ENCODE data around the gene H2BK1.

Gene H2BK1

DNA sequence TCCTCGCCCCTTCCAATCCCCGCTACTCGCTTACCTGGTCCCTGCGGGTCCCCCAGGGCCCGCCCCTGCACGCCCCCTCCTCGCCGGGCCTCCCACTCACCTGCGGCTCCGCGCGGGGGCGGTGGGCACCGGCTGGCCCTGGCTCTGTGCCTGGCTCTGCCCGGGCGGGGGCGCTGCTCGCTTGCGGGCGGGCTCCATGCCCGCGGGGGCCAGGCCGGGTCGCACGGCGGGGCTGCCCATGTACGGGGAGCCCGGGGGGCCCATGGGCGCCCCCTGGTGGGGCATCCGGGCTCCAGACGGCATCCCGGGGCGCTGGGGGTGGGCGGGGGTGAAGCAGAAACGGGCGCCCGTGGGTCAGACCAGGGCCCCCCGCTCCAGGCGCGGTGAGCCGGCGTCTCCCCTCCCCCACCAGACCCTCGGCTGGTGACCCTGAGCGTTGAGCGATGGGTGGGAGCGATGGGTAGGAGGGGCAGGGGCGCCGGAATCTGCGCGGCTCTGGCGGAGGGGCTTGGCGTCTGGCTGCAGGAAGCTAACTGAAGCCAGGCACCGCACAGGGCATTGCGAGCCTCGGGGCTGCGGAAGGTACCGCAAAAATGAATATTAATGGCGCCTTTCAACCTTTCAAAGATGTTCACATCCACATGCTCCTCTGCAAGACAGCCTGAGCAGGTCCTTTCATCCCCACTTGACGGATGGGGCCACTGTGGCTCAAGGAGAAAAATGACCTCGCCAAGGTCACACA, 35.2 kb upstream of the H2BK1 start:
- in situ Hi-C loops (cut with MboI; ENCODE audit: low sequenced_read_pairs) = no loop called here

DNA sequence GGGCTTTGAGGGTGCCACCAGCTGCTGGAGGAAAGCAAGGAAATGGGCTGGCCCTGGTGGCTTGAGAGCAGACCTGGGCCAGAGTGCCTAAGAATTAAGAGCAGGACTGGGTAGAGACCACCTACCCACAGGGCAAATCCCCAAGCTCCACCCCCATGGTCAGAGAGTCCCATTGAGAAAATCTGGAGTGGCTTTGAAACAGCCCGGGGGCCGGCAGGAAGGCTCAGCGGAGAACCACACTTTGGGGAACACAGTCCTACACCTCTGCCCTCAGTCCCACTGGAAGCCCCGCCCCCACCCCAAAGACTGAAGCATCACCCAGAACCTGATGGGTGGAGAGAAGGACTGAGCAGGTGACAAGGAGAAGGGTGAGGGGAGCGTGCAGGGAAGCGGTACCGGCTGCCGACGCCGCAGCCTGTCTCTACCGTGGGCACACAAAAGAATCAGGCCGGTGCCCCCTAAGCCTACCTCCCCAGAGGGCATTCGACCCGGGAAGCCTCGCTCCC, 34.6 kb upstream of the H2BK1 start:
- in situ Hi-C loops (cut with MboI; ENCODE audit: low sequenced_read_pairs) = no loop called here

DNA sequence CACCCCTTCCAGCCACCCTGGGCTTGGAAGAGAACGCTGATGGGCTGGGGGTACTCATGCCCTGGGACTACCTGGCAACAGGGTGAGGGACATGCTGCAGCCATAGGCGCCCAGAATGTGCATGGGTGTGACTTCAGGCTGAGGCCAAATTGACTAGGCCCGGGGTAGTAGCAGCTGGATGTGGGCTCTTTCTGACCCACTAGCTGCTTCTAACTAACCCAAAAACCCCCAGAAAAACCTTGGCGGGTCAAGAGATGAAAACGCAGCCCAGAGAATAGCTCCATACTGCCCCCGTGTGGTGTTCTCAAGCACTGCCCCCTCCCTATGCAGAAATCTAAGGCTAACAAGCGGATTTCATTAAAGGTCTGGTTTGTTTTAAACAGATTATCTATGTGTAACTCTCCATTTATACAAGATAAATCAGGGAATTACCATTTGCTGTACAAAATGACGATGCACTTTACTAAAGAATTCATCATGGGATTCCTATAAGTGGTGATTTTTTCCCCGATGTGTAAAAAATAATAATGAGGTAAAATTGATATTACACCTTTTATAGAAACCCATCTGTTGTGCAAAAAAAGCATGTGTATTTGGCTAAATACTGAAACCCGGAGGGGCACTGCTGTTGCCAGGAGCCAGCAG, 34.0 kb upstream of the H2BK1 start:
- in situ Hi-C loops (cut with MboI; ENCODE audit: low sequenced_read_pairs) = no loop called here

DNA sequence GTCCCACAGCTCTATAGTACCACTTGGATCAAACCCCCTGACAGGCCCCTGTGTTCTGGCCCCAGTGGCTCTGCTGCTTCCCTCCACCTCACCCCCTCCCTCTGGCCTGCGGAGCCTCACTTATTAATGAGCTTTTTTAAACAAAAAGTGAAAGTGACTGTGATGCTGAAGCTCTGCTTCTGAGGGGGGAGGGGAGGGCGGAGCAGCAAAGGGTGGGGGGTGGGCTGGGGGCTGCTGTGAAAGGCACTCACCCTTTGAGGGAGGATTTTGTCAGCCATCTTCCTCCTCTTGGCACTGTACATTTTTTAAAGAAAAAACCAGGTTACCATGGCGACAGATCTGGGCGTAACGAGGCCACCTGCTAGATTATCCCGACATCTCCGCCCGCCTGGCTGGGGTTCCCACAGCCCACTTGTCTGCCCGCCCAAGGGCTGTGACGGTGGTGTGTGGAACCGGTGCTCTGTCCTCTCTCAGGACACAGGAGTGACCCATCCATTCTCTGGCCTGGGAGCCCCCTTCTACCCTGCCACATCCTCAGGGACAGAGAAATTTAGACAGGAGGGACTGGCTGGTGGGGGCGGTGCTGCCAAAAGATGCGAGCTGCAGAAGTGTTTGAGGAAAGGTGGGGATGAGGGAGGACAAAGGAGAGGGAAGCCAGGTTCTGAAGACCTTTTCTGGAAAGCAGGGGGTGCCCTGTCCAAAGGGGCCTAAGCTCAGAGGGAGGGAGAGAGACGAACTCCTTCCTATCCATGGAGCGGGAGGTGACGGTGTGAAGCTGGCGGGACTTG, 33.3 kb upstream of the H2BK1 start:
- in situ Hi-C loops (cut with MboI; ENCODE audit: low sequenced_read_pairs) = no loop called here

DNA sequence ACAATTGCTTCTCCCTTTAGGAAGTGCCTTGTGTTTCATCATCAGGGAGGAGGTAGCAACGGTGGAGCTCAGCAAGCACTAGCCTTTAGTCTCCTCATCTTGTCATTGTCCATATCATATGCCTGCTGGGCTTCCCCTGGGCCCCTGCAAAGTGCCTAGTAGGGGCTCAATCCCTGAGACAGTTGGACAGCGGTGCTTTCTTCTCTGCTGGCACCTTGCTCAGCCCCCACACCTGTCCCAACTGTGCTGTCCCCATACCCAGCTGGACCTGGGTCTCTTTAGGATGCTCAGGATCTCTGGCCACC, 32.7 kb upstream of the H2BK1 start:
- in situ Hi-C loops (cut with MboI; ENCODE audit: low sequenced_read_pairs) = no loop called here

DNA sequence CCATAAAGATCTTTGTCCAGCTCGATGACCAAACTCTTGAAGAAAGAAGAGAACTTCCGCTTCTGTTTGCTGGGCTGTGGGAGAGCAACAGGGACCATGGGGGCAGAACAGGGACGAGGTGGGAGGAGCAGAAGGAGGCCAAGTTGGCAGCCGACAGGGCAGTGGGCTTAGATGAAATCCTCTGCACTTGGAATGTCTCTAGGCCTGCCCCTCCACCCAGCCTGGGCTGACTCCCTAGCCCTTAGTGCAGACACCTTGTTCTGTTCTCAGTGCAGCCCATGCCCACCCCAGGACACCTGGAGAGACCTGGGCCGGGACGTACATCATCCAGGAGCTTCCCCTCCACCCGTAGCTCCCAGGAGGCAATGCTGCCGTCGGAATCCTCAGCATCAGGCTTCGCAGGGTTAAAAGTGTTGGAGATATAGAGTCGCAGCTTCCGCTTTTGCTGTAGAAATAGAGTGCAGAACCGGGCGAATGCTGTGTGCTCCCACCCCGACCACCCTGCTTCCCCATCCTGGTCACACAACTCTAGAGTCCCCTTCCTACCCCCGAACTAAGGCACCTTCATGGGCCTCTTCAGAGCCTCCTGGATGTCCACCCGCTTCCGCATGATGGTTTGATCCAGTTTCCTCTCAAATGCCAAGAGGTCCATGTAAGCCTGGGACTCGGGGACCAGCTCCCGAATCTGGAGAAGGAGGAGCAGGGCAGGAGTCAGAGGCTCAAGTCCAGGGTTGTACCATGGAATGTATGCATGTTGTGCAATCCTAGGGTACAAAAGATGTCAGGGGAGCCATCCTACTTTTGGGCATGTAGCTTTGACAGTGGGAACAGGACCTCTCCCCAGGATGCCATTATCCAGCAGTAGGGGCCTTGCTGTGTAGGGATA, 32.1 kb upstream of the H2BK1 start:
- in situ Hi-C loops (cut with MboI; ENCODE audit: low sequenced_read_pairs) = no loop called here

DNA sequence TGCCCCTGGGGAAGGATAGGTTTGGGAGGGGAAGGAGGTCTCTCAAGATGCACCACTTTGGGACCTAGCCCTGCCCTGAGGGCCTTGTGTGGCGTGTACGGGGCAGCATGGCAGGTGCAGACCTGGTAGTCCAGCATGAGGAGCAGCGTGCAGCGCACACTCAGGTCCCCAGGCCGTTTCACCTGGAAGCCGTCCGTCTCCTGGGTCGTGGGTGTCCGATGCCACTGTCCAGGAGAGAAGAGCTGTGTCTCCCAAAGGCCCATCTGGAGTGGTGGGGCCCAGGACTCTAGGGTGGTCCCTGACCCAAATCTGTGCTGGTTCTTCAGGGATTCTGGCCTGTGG, 31.4 kb upstream of the H2BK1 start:
- in situ Hi-C loops (cut with MboI; ENCODE audit: low sequenced_read_pairs) = no loop called here

DNA sequence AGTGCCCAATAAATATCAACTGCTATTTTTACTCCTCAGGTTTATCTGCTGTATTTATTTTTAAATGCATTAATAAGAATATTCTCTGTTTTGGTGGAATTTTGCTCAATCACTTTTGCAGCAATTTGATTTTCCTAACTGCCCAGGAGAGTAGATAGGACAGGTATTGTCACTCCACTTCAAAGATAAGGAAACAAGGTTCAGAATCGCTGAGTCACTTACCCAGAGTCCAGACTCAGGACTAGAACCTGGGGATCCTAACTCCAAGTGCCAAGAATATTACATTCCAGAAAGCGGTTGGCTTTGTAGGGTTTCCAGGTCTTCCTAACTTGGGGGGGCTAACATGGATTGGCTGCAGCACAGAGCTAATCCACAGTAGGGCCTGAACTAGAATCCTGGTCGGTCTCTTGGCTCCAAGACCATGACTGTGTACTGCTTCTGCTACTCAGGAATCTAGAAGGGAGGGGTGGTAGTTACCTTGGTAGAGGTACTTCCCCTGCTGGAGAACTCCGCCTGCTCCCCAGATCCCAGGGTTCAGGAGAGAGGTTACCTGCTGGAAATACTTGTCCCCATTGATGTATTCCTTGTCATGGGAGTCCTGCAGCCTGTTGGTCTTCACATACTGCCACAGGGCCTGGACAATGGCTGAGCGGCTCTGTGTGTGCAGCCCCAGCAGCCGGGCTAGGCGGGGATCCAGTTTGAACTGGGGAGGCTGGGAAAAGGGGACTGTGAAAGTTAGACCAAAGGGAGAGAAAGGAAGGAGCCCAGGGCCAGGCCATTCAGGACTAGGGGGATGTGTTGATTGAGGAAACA, 30.9 kb upstream of the H2BK1 start:
- in situ Hi-C loops (cut with MboI; ENCODE audit: low sequenced_read_pairs) = no loop called here

DNA sequence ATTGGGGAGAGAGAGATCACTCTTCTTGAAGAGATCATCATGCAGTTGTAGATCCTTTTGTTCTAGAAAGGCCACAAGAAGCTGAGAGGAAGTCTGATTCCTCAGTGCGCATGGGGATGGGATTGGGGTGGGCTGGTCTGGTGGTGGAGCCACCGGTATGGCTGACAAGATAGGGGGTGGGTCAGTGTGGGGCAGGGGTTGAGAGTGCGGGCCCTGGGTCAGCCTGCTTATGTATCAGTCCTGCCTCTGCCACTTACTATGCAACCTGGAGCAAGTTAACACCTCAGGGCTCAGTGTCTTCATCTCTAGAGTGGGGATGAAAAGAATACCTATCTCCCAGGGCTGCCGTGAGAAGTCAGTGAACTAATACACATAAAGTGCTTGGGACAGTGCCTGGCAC, 30.2 kb upstream of the H2BK1 start:
- in situ Hi-C loops (cut with MboI; ENCODE audit: low sequenced_read_pairs) = no loop called here

DNA sequence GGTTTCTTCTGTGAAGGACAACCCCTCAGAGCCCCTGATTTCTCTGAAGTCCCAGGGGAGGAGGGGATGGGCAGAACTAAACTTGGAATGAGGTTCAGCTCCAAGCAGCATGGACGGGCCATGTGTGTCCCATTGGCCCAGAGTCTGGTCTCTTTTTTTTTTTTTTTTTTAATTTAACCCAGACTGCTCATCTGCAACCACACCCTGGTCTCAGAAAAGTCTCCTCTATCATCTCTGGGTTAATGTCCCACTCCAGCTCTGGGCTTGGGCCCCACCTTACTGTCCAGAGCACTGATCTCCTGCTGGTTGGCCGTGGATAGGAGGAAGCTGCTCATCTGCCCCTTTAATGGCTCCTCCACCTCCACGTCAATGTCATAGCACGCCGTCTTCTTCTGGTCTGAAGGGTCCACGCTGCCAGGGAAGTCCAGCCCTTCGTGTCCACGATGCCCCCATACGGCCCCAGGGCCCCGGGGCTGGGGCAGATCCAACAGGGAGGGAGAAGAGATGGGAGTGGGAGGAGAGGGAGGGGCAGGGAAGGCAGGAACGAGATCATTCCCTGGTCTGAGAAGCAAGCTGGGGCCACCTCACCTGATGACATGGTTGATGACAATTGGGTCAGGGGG, 29.7 kb upstream of the H2BK1 start:
- in situ Hi-C loops (cut with MboI; ENCODE audit: low sequenced_read_pairs) = no loop called here

DNA sequence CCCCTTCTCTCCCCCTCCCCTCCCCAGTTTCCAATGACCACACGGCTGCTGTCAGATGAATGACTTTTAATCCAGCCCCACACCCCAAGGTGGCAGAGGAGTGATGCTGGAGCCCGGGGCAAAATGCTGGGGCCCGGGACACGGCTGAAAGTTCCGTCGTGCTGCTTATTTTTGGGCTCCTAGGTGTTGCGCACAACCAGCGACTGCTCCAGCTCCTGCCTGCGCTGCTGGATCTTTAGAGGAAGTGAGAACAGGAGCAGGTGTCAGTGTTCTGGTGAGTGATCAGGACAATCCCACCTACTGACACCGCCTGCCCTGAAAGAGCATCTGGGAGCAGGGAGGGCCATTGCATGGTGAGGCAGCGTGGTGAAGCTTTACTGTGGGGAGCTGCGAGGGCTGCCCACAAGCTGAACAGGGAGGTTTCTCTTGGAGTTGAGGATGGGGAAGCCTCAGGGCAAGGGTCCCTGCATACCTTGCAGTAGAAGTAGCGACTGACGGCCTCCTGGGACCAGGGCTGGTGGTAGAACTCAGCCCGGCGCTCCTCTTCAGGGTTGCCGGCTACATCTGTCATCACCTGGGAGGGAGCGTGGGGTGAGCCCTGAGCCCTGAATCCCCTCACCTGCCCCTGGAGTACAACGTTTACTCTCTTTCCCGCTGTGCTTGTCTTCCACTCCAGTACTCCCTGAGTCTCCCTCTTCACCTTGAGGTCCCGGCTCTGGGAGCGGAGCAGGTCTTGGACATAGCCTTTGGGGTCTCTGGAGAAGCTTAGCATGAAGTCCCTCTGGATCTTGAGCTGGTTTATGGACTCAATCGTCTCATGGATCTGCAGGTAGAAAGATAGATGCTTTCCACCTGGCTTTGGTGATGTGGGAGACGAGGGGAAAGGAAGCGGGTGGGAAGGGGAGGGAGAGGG, 28.9 kb upstream of the H2BK1 start:
- in situ Hi-C loops (cut with MboI; ENCODE audit: low sequenced_read_pairs) = no loop called here

DNA sequence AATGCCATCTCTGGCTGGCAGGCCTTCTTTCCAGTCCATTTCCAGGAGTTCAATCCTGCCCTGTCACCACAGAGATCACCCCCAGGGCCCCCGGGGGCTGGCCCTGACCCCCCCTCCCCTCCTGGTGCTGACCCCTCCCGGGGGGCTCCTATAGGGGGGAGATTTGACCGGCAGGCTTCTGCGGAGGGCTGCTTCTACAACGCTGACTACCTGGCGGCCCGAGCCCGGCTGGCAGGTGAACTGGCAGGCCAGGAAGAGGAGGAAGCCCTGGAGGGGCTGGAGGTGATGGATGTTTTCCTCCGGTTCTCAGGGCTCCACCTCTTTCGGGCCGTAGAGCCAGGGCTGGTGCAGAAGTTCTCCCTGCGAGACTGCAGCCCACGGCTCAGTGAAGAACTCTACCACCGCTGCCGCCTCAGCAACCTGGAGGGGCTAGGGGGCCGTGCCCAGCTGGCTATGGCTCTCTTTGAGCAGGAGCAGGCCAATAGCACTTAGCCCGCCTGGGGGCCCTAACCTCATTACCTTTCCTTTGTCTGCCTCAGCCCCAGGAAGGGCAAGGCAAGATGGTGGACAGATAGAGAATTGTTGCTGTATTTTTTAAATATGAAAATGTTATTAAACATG, 28.0 kb upstream of the H2BK1 start:
- in situ Hi-C loops (cut with MboI; ENCODE audit: low sequenced_read_pairs) = no loop called here

DNA sequence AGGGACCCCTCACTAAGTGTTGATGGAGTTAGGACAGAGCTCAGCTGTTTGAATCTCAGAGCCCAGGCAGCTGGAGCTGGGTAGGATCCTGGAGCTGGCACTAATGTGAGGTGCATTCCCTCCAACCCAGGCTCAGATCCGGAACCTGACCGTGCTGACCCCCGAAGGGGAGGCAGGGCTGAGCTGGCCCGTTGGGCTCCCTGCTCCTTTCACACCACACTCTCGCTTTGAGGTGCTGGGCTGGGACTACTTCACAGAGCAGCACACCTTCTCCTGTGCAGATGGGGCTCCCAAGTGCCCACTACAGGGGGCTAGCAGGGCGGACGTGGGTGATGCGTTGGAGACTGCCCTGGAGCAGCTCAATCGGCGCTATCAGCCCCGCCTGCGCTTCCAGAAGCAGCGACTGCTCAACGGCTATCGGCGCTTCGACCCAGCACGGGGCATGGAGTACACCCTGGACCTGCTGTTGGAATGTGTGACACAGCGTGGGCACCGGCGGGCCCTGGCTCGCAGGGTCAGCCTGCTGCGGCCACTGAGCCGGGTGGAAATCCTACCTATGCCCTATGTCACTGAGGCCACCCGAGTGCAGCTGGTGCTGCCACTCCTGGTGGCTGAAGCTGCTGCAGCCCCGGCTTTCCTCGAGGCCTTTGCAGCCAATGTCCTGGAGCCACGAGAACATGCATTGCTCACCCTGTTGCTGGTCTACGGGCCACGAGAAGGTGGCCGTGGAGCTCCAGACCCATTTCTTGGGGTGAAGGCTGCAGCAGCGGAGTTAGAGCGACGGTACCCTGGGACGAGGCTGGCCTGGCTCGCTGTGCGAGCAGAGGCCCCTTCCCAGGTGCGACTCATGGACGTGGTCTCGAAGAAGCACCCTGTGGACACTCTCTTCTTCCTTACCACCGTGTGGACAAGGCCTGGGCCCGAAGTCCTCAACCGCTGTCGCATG, 27.2 kb upstream of the H2BK1 start:
- in situ Hi-C loops (cut with MboI; ENCODE audit: low sequenced_read_pairs) = no loop called here

DNA sequence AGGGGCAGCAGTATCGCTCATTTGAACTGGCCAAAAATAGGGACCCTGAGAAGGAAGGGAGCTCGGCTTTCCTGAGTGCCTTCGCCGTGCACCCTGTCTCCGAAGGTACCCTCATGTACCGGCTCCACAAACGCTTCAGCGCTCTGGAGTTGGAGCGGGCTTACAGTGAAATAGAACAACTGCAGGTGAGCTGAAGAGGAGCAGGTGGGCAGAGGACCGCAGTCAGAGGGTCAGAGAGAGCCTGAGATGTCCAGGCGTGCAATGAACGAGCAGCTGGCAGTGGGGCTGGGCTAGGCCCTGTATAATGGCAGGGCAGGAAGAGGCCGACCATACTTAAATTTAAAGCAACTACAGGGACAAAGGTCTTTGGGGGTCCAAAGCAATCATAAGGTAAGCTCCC, 26.1 kb upstream of the H2BK1 start:
- in situ Hi-C loops (cut with MboI; ENCODE audit: low sequenced_read_pairs) = no loop called here

DNA sequence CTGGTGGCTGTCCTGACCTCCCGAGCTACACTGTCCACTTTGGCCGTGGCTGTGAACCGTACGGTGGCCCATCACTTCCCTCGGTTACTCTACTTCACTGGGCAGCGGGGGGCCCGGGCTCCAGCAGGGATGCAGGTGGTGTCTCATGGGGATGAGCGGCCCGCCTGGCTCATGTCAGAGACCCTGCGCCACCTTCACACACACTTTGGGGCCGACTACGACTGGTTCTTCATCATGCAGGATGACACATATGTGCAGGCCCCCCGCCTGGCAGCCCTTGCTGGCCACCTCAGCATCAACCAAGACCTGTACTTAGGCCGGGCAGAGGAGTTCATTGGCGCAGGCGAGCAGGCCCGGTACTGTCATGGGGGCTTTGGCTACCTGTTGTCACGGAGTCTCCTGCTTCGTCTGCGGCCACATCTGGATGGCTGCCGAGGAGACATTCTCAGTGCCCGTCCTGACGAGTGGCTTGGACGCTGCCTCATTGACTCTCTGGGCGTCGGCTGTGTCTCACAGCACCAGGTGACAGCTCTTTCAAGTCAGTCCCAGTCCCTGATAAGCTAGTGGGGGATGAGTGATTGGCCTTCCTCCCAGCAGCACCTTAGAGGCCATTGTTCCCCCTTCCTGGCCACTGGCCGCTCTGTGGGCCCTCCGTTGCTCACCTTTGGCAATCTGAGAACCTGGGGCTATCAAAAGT, 25.0 kb upstream of the H2BK1 start:
- in situ Hi-C loops (cut with MboI; ENCODE audit: low sequenced_read_pairs) = no loop called here

DNA sequence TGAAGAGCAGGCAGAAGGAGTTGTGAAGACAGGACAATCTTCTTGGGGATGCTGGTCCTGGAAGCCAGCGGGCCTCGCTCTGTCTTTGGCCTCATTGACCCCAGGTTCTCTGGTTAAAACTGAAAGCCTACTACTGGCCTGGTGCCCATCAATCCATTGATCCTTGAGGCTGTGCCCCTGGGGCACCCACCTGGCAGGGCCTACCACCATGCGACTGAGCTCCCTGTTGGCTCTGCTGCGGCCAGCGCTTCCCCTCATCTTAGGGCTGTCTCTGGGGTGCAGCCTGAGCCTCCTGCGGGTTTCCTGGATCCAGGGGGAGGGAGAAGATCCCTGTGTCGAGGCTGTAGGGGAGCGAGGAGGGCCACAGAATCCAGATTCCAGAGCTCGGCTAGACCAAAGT, 23.5 kb upstream of the H2BK1 start:
- in situ Hi-C loops (cut with MboI; ENCODE audit: low sequenced_read_pairs) = no loop called here

Data from HL-60/S4 treated with phorbol 12-myristate 13-acetate at 8.2 ng/mL for 4 days and 3 days (cell line).